HUDEP-2 (cell line): ENCODE data around the gene TNS2.
"Not testable (repeated sequence)": the region's sequence is repeated elsewhere in the genome, so short reads cannot be mapped to it uniquely, and the experiment has no call there.

Experiments
- DNase-seq, 76 experiments: peaks; one replicate each; lab custom pipeline; 2025; ENCODE audit not compliant: unreplicated experiment in 76 of 76; lab: John Stamatoyannopoulos, UW

TNS2 gene

DNA sequence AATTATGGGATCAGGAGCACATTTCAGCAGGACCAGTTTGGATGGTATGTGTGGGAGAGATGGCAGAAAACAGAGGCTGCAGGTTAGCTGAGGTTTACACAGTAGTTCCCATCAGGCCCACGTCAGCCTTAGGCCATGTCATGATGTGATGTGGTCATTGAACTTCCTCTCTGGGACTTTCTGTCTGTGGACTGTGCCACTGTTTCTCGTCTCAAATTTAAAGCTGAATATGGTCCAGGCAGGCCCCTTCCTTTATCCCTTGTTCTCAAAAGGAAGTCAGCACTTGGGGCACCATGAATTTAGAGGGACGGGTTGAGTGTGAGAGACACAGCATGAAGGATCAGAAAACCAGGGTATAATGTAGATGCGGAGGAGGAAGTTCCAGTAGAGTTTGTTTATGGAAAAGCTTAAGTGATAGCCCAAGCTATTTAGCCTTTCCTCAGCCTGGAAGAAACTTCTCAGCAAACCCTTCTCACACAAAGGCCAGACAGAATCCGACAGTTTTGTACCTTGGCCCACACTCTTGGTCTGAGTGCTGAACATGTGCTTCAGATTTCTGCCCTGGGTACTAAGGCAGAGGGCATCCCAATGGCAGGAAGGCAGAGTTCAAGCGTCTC lies 44.0 kb downstream of the TNS2 start:
- no peak for DNase-seq

DNA sequence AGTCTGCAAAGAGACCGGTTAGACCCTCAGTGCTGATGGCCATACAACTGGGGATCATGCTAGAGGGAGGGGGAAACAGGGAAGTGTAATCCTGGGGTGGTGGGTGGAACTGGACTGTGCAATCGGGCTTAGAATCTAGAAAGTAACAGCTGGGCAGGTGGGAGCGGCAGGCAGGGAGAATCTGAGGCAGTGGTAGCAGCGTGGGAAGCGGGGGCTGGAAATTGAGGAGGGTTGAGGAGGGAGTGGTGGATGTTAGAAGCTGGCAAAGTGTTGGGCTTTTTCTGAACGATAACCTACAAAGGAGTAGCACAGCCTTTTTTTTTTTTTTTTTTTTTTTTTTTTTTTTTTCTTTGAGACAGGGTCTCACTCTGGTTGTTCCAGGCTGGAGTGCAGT lies 44.5 kb downstream of the TNS2 start:
- no peak for DNase-seq

DNA sequence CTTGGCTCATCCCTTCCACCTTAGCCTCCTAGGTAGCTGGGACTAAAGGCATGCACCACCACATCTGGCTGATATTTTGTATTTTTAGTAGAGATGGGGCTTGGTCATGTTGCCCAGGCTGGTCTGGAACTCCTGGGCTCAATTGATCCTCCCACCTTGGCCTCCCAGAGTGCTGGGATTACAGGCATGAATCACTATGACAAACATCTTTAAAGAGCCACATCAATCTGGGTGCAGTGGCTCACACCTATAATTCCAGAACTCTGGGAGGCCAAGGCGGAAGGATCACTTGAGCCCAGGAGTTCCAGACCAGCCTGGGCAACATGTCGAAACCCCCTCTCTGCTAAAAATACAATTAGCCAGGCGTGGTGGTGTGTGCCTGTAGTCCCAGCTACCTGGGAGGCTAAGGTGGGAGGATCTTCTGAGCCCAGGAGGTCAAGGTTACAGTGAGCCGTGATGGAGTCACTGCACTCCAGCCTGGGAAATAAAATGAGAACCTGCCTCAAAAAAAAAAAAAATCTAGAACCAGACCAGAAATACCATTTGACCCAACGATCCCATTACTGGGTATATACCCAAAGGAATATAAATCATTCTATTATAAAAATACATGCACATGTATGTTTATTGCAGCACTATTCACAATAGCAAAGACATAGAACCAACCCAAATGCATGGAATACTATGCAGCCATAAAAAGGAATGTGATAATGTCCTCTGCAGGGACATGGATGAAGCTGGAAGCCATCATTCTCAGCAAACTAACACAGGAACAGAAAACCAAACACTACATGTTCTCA lies 45.1 kb downstream of the TNS2 start:
- not testable (repeated sequence) for DNase-seq

DNA sequence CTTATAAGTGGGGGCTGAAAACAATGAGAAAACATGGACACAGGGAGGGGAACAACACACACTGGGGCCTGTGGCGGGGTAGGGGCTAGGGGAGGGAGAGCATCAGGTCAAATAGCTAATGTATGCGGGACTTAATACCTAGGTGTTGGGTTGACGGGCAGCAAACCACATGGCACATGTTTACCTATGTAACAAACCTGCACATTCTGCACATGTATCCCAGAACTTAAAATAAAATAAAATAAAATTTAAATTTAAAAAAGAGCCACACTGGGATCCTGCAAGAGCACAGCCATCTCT lies 45.7 kb downstream of the TNS2 start:
- DNase-seq: not testable (repeated sequence)

DNA sequence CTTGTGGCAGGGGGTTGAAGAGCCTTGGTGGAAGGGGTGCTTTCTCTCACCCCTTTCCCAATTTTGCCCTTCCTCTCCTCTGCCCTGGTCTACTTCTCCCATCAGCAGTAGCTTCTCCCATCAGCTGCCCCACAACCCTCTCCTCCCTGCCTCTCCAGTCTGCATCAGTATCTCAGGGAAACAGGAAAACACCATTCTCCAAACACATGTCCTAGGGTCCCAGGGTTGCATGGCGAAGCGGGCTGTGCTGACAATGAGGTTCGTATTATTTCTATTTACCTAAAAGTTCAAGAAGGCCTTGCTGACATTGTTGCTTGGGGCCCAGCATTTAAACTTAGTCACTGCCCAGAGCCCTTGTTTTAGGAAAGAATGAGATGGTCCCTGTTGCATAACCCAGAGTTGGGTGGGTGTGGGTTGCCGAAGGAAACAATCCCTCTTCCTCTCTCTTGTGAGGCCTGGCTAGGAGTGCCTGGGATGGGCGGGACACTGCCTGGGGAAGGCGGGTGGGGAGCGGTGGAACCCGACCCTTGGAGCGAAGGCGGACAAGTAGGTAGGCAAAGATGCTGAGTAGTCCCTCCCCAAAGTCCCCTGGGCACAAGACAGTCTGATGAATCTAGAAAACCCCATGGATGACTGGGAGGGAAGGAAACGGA lies 46.4 kb downstream of the TNS2 start:
- DNase-seq: no peak

DNA sequence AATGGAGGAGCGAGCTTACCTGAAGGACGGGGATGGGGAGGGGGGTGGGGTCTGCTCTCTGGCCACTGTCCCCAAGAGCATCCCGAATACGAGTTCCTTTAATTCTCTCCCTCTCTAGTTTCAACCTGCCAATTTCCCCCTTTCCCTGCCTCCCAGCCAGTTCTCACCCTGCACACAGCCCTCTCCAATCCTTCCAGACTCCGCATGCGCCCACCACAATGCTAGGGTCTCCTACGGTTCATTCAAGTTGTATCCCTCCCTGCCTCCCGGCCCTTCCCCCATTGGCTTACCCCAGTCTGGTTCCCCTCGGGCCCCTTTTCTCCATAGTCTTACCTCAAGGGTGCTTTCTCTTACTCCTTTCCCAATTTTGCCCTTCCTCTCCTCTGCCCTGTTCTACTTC lies 46.9 kb downstream of the TNS2 start:
- DNase-seq: no peak

DNA sequence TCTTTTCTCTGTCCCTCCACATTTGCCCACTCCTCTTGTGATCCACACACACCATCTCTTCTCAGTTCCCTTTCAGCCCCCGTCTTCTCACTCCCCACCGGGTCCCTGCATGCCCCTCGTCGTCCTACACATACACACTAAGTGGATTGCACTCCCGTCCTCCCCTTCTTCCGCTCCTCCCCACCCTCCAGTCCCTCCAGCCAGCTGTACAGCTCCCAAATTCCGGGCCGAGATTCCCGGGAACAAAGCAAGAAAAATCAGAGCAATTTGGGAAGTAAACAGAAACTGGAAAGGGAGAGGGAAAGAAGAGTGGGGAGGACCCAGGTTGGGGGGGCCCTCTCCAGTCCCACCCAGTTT lies 47.3 kb downstream of the TNS2 start:
- DNase-seq: no peak

DNA sequence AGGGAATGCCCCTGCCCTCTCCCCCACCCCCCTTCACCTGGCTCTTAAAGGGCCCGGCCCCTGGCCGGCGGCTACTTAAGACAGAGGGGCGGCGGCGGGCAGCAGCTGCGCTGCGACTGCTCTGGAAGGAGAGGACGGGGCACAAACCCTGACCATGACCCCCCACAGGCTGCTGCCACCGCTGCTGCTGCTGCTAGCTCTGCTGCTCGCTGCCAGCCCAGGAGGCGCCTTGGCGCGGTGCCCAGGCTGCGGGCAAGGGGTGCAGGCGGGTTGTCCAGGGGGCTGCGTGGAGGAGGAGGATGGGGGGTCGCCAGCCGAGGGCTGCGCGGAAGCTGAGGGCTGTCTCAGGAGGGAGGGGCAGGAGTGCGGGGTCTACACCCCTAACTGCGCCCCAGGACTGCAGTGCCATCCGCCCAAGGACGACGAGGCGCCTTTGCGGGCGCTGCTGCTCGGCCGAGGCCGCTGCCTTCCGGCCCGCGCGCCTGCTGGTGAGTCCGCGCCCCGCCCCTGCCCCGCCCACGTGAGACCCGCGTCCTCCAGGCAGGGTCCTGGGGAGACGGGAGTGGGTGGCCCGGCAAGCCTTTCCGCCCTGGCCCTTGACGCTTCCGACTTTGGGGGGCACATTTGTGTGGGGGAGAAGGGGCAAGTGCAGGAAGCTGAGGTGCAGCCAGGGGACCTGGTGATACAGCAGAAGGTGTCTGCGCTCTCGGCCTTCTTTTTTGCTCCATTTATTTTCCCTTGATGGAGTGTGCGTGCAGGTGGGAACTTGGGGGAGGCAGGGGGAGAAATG lies 47.9 kb downstream of the TNS2 start, which contains the start of gene IGFBP6:
TSS of gene IGFBP6 (plus strand) at position 104 of the 790 bp plus-strand sequence. CDS start at position 155, 51 bp downstream.
- DNase-seq: peak in 19 of 76 experiments; percentile 2 to 53 (median 16)

DNA sequence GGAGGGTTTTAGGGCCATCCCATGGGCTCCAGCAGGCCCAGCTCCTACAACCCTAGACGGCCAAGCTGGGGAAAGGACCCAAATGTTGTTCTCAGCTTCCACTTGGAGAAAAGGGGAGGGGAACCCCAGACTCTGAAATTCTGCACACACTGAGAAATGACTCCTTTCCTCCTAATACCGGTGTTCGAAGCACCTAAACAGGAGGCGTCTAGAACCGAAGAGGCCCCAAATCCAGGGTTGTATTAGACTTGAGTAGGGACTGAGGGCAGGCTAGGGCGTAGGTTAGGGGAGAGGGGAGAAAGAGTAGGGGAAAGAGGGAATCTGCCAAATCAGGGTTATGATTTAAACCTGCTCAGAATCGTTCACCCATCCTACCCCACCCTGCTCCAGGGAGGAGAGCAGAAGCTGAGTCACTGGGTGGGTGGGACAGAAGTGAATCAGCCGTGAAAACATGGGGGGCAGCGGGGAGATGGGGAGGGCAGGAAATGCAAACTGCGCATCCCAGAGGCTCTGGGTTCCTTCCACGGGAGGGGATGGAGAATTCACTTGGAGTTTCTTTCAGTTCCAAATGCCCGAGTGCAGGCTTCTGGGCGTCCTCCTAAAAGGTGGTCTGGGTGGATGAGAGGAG lies 48.6 kb downstream of the TNS2 start:
- DNase-seq: no peak

DNA sequence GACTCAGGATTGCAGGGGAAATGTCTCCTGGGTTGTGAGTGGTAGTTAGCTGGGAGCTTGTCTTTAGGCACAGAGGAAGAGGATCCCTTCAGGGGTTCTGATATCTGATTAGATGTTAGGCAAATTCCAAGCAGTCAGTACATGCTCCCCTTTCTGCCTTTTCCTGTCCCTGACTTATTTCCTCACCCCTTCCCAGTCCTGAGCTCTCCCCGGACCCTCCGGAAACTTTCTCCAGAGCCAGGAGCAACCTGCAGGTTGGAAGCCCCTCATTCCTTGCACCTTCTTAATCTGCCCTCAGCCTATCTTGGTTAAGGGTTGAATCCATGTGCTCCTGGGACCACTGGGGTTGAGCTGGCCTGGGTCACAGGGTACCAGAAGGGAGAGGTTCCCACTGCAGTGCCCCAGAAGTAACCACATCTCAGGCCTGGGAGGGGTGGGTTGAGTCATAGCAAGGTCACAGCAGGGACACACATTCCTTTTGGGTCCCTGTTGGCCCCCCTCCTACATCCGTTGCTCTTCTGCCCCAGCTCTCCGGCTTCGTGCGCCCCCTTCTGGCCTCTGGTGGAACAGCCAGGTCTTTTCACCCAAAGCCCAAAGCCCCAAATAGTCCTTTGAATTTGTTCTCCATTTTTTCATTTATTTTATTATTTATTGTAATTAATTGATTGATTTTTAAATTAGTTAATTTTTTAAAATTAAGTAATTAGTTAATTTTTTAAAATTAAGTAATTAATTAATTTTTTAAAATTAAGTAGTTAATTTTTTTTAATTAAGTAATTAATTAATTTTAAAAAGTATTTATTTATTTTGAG lies 49.4 kb downstream of the TNS2 start:
- peak in 66 of 76 experiments; percentile 12 to 80 (median 53) for DNase-seq

DNA sequence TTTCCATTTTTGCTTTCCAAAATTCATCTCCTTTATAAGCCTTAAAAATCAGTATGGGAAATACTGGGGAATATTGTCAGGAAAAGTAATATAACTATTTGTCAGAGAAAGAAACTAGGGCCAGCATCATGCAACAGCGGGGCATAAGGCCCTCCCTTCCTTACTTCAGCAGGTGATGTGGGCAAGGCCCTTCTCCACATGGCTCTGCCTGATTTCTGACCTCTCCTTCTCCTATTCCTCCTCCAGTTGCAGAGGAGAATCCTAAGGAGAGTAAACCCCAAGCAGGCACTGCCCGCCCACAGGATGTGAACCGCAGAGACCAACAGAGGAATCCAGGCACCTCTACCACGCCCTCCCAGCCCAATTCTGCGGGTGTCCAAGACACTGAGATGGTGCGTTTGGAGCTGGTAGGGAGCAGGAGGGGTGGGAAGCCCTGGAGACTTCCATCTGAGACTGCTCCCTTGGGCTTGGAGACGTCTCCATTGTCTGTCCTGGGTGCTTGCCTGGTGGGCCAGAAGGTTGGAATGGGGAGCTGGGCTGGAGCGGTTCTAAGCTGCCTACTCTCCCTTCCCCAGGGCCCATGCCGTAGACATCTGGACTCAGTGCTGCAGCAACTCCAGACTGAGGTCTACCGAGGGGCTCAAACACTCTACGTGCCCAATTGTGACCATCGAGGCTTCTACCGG lies 50.7 kb downstream of the TNS2 start:
- DNase-seq: no peak

DNA sequence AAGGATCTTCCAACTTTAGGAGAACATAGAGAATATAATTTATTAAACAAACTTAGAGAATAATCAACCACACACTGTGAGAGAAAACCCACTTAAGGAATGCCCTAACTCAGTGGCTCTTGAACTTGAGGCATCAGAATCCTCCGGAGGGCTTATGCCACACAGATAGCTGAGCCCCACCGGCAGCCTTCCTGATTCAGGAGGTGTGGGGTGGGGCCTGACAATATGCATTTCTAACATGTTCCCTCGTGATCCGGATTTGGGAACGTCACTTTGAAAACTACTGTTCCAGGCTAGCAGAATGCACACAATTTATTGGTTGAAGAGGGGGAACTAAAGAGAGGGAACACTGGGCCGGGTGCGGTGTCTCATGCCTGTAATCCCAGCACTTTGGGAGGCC lies 51.4 kb downstream of the TNS2 start:
- no peak for DNase-seq

DNA sequence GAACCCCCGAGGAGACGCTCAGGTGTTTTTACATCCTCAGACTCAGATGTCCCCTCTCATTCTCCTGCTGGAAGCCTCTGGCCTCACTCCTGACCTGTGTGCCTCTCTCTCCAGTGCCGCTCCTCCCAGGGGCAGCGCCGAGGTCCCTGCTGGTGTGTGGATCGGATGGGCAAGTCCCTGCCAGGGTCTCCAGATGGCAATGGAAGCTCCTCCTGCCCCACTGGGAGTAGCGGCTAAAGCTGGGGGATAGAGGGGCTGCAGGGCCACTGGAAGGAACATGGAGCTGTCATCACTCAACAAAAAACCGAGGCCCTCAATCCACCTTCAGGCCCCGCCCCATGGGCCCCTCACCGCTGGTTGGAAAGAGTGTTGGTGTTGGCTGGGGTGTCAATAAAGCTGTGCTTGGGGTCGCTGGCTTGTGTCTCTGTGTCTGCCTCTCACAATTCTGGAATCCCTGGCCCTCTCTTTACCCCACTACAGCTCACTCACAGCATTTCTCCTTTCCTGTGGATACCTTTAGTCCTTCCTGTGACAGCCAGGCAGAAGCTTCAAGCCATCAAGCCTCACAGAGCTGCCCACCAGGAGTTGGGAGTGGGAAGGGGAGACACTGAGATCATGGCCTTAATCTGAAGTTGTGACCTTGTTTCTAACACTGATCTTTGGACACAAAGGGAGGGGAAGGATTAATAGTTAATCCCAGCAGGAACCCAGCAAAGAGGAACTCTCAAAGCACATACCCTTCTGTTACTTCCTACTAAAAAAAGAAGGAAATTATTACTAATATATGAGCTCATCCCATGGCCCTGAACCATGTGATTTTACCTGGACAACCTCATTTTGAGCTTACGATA lies 52.3 kb downstream of the TNS2 start:
- no peak for DNase-seq

DNA sequence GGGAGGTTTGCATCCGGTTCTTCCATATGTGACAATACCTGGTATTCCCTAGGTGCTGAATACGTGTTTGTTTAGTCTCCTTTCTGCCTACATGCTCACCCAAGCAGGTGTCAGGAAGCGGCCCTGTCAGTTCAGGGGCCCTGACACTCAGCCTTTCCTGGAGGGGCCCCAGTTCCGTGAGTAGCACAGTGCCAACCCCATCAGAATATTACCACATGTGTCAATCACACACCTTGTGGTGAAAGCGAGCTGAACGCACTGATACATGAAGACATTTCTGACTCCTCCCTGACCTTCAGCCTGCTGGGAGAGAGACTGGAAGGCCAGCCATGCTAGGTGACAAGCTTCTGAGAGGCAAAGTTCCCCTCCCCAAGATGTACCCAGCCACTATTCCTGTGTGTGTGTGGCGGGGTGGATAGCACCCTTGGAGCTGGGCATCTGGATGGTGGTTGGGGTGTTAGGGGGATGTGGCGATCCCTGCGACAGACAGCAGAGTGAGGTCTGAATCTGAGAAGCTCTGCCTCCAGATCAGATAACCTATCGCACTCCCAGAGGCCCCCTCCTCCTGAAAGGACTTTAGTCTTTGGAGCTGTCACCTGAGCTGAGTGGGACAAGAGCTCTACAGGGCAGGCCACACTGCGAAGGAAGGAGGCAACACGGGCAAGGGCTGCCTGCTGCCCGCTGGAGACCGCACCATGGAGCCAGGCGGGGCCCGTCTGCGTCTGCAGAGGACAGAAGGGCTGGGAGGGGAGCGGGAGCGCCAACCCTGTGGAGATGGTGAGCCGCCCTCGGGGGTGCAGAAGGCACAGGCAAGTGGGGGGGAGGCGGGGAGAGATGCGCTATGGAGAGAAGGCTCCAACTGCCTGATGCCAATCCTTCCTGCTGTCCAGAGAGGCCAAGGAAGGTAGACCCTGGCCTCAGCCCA lies 53.3 kb downstream of the TNS2 start, which contains the start of gene SOAT2:
TSS of gene SOAT2 (plus strand) at position 604 of the 925 bp plus-strand sequence. CDS start at position 696, 92 bp downstream.
- no peak for DNase-seq

DNA sequence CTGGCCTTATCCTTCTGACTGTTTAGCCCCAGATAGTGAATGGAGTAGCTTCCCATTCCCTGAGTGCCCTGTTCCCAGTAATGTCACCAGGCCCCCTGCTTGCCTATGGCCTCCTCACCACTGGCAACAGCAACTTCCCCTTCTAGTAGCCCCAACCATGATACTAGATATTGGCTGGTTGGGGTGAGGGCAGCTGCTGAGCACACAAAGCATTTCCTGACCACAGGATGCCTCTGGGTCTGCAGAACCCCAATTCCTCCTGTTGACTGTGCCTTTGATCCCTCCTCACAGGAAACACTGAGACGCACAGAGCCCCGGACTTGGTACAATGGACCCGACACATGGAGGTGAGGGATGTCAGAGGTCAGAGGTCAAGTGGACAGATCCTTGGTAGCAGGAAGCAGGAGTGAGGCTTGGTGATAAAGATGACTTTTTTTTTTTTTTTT lies 54.0 kb downstream of the TNS2 start:
- no peak for DNase-seq

DNA sequence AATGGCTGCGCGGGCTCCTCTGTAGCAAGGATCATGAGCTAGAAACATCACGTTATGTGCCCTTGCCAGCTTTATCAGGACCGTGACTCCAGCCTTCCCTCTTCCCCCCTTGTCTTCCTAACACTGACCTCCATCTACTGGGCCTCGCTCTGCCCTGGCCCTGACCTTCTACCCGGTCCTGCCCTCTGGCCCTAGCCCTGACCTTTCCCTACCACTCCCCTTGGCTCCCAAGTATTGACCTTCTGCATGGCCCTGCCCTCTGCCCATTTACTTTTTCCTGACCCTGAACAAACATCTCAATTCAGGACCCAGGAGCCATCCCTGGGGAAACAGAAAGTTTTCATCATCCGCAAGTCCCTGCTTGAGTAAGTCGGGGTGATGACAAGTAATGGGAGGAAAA lies 55.4 kb downstream of the TNS2 start:
- no peak for DNase-seq
